ENCODE data around the gene CYP2D6.
"Not testable (repeated sequence)": the region's sequence is repeated elsewhere in the genome, so short reads cannot be mapped to it uniquely, and the experiment has no call there.

CYP2D6 gene

GRCh38 chr22:42160830-42161696 is 30.5 kb upstream of the CYP2D6 start:
- no peak for DNase-seq (ENCODE audit: low read depth, low spot score)
- H3K4me3 ChIP-seq (ENCODE audit: low read length) = no peak overlapping the region

DNA sequence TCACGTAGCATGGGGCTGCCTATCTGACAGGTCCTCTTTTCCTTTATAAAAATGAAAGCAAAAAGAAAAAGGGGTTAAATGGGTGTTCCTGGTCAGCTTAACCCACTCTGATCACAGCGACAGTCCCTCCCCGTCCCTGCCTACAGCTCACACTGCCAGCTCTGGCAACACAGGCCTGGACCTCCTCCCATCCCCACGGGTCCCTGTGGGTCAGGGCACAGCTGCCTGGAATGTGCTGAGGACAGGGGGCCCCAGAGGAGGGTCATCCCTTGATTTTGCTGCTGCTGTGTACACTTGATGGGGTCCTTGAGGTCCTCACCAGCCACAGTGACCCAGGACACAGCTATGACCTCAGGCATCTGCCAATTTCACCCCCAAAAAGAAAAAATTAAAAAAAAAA is 29.6 kb upstream of the CYP2D6 start:
- DNase-seq (ENCODE audit: low read depth, low spot score) = no peak

GRCh38 chr22:42158456-42159132 is 28.0 kb upstream of the CYP2D6 start:
- no peak for DNase-seq (ENCODE audit: low read depth, low spot score)
- H3K4me3 ChIP-seq (ENCODE audit: low read length) = no peak overlapping the region

More for the DNA sequence above, 29.6 kb upstream of the CYP2D6 start:
- H3K4me3 ChIP-seq (ENCODE audit: low read length) = no peak overlapping the region

GRCh38 chr22:42156598-42156997 is 26.0 kb upstream of the CYP2D6 start:
- H3K4me3 ChIP-seq (ENCODE audit: low read length) = no peak overlapping the region
- DNase-seq (ENCODE audit: low read depth, low spot score) = no peak

GRCh38 chr22:42156121-42156520 is 25.5 kb upstream of the CYP2D6 start:
- no peak for DNase-seq (ENCODE audit: low read depth, low spot score)
- no peak overlapping the region for H3K4me3 ChIP-seq (ENCODE audit: low read length)

DNA sequence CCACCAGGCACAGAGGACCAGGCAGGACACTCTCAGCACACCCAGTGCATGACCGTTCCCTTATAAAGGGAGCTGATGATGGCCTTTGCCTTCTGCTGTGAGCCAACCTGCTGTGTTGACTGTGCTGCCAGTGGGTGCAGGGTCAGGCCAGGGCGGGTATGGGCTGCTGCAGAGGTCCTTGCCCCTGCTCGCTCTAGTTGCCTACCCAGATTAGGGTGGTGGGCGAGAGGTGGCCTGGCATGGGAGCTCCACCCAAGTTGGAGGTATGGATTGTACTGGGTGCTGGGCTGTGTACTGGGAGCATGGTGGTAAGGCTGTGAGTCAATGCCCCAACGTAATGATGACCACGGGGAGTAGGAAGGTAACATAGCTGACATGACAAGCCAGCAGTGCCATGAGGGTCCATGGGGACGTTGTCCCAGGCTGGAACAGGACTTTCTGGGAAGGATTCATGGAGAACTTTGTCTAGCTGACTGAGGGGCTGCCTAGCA is 24.5 kb upstream of the CYP2D6 start:
- no peak for DNase-seq (ENCODE audit: low read depth, low spot score)
- H3K4me3 ChIP-seq (ENCODE audit: low read length) = no peak overlapping the region

DNA sequence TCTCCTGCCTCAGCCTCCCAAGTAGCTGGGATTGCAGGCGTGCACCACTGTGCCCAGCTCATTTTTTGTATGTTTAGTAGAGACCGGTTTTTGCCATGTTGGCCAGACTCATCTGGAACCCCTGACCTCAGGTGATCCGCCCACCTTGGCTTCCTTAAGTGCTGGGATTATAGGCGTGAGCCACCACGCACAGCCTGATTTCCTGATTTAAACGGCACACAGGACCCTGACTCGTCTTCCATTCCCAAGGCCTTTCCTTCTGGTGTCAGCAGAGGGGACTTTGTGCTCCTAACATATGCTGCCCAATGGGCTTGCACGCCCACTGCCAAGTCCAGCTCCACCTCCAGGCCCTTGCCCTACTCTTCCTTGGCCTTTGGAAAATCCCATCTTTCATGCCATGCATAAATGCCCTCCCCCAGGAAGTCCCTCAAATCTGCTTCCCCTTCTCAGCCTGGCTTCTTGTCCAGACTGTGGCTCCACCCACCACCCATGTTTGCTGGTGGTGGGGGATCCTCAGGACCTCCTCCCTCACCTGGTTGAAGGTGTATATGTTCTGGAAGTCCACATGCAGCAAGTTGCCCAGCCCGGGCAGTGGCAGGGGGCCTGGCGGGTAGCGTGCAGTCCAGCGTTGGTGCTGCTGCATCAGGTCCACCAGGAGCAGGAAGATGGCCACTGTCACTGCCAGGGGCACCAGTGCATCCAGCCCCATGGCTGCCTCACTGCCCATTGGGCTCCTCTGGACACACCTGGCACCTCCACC is 23.9 kb upstream of the CYP2D6 start:
- H3K4me3 ChIP-seq (ENCODE audit: low read length) = no peak overlapping the region
- no peak for DNase-seq (ENCODE audit: low read depth, low spot score)

DNA sequence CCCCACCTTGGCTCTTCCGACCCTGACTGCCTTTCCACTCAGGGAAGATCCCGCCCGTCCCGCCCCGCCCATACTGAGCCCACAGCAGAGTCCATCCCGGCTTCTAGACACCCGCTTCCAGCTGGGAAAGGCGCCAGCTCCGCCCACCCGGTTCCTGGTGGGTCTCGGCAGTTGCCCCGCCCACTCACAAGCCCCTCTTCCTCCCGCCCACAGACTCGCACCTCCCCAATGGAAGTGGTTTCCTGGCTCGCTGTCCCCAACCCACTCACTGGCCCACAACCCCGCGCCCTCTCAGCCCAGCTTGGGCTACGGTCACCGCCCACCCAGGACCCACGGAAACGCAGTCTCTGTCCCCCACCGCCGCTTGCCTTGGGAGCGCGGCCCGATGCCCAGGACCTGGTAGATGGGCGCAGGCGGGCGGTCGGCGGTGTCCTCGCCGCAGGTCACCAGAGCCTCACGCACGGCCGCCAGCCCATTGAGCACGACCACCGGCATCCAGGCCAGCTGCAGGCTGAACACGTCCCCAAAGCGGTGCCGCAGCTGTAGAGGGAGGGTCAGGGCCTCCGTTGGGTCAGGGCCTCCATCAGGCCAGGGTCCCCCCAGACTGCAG is 22.2 kb upstream of the CYP2D6 start:
- no peak overlapping the region for H3K4me3 ChIP-seq (ENCODE audit: low read length)
- DNase-seq (ENCODE audit: low read depth, low spot score) = no peak

DNA sequence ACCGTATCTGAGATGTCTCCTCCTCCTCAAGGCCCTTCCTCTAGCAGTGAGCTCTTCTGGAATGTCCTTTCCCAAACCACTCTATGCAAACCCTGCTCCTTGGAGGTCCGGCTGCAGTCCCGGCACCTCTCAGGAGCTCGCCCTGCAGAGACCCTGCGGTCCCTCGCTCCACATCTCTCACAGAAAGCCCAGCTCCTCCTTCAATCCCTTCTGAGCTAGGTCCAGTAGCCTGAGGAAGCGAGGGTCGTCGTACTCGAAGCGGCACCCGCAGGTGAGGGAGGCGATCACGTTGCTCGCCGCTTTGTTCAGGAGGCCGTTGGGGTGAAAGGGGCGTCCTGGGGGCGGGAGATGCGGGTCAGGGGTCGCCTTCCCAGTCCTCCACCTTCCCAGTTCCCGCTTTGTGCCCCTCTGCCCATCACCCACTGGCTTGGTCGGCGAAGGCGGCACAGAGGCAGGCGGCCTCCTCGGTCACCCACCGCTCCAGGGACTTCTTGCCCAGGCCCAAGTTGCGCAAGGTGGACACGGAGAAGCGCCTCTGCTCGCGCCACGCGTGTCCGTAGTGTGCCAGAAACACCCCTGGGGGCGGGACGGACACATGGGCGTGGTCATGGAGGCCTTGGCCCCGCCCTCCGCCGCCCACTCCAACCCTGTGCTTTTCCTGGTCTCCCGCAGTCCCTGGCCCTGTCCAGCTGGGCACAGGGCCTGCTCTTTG is 21.5 kb upstream of the CYP2D6 start:
- no peak overlapping the region for H3K4me3 ChIP-seq (ENCODE audit: low read length)
- DNase-seq (ENCODE audit: low read depth, low spot score) = no peak

DNA sequence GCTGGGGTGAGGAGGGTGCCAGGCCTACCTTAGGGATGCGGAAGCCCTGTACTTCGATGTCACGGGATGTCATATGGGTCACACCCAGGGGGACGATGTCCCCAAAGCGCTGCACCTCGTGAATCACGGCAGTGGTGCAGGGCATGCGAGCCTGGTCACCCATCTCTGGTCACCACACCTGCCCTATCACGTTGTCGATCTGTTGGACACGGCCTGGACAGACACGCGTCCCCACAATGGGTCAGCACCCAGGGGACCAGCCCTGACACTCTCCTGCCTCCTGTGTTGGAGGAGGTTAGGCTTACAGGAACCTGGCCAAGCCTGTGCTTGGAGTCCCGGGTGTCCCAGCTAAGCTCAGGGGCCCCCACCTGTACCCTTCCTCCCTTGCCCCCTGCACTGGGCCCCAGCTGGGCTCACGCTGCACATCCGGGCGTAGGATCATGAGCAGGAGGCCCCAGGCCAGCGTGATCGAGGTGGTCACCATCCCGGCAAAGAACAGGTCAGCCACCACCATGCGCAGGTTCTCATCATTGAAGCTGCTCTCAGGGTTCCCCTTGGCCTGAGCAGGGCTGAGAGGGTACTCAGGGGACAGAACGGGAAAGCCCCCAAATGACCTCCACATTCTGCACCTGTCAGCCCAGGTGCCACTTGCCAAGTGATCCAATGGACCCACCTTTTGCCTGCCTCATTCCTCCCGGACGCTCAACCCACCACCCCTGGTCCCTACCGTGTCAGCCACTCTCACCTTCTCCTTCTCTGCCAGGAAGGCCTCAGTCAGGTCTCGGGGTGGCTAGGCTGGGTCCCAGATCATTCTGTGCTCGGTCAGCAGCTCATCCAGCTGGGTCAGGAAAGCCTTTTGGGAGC is 20.3 kb upstream of the CYP2D6 start:
- no peak for DNase-seq (ENCODE audit: low read depth, low spot score)
- H3K4me3 ChIP-seq (ENCODE audit: low read length) = no peak overlapping the region

- not testable (repeated sequence) for H3K4me3 ChIP-seq (ENCODE audit: low read length); DNase-seq (ENCODE audit: low read depth, low spot score)
Measured at GRCh38 chr22:42149798-42150197, 19.2 kb upstream of the CYP2D6 start.

GRCh38 chr22:42145175-42145574 is 14.6 kb upstream of the CYP2D6 start:
- H3K4me3 ChIP-seq (ENCODE audit: low read length) = no peak overlapping the region
- DNase-seq (ENCODE audit: low read depth, low spot score) = no peak

- DNase-seq (ENCODE audit: low read depth, low spot score); H3K4me3 ChIP-seq (ENCODE audit: low read length): not testable (repeated sequence)
Measured at GRCh38 chr22:42143859-42144822, 13.5 kb upstream of the CYP2D6 start.

DNA sequence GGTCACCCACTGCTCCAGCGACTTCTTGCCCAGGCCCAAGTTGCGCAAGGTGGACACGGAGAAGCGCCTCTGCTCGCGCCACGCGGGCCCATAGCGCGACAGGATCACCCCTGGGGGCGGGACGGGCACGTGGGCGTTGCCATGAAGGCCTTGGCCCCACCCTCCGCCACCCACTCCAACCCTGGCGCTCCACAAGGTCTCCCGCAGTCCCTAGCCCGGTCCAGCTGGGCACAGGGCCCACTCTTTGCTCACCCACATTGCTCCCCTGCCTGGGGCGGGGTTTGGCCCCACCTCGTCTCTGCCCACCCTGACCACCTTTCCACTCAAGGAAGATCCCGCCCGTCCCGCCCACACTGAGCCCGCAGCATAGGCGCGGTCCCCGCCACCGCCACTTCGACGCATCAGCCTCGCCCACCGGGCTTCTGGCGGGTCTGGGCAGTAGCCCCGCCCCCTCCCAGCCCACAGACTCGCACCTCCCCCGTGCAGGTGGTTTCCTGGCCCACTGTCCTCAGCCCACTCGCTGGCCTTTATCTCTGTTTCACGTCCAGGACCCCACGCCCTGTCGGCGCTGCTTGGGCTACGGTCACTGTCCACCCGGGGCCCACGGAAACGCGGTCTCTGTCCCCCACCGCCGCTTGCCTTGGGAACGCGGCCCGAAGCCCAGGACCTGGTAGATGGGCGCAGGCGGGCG is 12.3 kb upstream of the CYP2D6 start:
- no peak for DNase-seq (ENCODE audit: low read depth, low spot score)

GRCh38 chr22:42141307-42142057 is 10.9 kb upstream of the CYP2D6 start:
- DNase-seq (ENCODE audit: low read depth, low spot score); H3K4me3 ChIP-seq (ENCODE audit: low read length): not testable (repeated sequence)

More for the DNA sequence above, 12.3 kb upstream of the CYP2D6 start:
- H3K4me3 ChIP-seq (ENCODE audit: low read length) = no peak overlapping the region

All from Jurkat, Clone E6-1 (cell line).